ENCODE data around the gene LSAMP. TPM values are rescaled to one million over a fixed set of nuclear protein-coding genes. Genes with fewer than 3 reads are reported as not detected.

The LSAMP gene
- total RNA-seq, 1 donor from 2014 or later: 24.6 TPM

- DNase-seq (no peak), ATAC-seq (peak; percentile 42)
- Histone ChIP-seq H3K4me1 (no peaks in the 10 kb centered on the region), H3K27ac (no peak overlapping the region), H3K36me3 (no peaks in the 10 kb centered on the region), H3K4me3 (no peak overlapping the region), H3K9me3 (no peaks in the 10 kb centered on the region), H3K27me3 (no peaks in the 10 kb centered on the region)
- TF ChIP-seq, protein P1, sequence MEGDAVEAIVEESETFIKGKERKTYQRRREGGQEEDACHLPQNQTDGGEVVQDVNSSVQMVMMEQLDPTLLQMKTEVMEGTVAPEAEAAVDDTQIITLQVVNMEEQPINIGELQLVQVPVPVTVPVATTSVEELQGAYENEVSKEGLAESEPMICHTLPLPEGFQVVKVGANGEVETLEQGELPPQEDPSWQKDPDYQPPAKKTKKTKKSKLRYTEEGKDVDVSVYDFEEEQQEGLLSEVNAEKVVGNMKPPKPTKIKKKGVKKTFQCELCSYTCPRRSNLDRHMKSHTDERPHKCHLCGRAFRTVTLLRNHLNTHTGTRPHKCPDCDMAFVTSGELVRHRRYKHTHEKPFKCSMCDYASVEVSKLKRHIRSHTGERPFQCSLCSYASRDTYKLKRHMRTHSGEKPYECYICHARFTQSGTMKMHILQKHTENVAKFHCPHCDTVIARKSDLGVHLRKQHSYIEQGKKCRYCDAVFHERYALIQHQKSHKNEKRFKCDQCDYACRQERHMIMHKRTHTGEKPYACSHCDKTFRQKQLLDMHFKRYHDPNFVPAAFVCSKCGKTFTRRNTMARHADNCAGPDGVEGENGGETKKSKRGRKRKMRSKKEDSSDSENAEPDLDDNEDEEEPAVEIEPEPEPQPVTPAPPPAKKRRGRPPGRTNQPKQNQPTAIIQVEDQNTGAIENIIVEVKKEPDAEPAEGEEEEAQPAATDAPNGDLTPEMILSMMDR (IDR thresholded peaks at IDR 0.05): no peak
- intact Hi-C loops (cut with DNase I): no loop called here
These were observed 424.3 kb downstream of the LSAMP start for GRCh38 chr3:116020989-116021388.

DNA sequence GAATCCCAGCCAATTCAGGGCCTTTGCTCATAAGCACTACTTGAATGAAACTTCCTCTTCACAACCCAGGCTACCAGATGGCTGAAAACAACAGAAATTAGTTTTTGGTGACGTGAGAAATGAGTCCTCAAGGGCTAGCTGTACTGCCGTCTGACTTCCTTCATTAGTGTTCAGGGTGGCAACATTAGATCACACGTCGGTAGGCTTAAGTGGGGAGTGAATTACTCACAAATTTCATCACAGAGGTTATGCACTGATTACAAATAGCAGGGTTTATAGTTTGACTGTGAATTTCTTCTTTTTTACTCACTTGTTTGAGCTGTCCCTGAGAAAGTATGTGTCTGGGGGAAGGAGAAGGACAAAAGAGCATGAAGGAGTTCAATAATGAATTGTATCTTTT is 424.8 kb downstream of the LSAMP start:
- no peak for DNase-seq

GRCh38 chr3:116019254-116019763 is 426.0 kb downstream of the LSAMP start:
- H3K4me3 ChIP-seq: no peak overlapping the region

More for the DNA sequence above, 424.8 kb downstream of the LSAMP start:
- peak; percentile 70 for ATAC-seq
- intact Hi-C loops (cut with DNase I): no loop called here
- TF ChIP-seq, protein P1 (IDR thresholded peaks at IDR 0.05): no peak
- H3K27ac ChIP-seq: no peak overlapping the region
- no peaks in the 10 kb centered on the region for H3K27me3 ChIP-seq
- H3K4me1 ChIP-seq: no peaks in the 10 kb centered on the region
- no peaks in the 10 kb centered on the region for H3K9me3 ChIP-seq
- H3K36me3 ChIP-seq: no peaks in the 10 kb centered on the region
- H3K4me3 ChIP-seq: no peak overlapping the region

DNA sequence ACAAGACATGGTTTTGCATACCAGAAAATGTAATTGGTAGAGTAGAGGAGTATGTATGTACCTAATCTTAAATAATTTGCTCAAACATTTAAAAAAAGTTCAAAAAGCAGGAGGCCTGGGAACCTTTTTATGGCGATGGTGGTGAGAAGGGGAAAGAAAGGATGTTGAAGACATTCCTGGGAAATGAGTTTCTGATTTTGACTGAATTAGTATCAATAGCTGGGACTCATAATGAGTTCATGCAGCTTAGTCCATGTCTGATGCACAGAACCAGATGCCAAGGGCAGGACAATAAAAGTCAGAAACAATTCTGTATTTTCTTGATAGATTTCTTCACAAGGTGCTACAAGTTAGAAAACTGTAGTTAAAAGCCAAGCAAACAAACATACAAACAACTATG is 426.6 kb downstream of the LSAMP start:
- no peaks in the 10 kb centered on the region for H3K4me1 ChIP-seq
- TF ChIP-seq, protein P1 (IDR thresholded peaks at IDR 0.05): no peak
- H3K27me3 ChIP-seq: no peaks in the 10 kb centered on the region
- intact Hi-C loops (cut with DNase I): no loop called here
- no peak for DNase-seq
- H3K27ac ChIP-seq: no peak overlapping the region
- ATAC-seq: no peak
- no peaks in the 10 kb centered on the region for H3K36me3 ChIP-seq
- no peaks in the 10 kb centered on the region for H3K9me3 ChIP-seq
- H3K4me3 ChIP-seq: no peak overlapping the region

More at GRCh38 chr3:116019254-116019763, 426.0 kb downstream of the LSAMP start:
- Histone ChIP-seq H3K27me3 (no peaks in the 10 kb centered on the region), H3K4me1 (no peaks in the 10 kb centered on the region), H3K9me3 (no peaks in the 10 kb centered on the region), H3K27ac (no peak overlapping the region), H3K36me3 (no peaks in the 10 kb centered on the region)
- ATAC-seq: no peak
- TF ChIP-seq, protein P1 (IDR thresholded peaks at IDR 0.05): no peak
- no peak for DNase-seq
- intact Hi-C loops (cut with DNase I): no loop called here

DNA sequence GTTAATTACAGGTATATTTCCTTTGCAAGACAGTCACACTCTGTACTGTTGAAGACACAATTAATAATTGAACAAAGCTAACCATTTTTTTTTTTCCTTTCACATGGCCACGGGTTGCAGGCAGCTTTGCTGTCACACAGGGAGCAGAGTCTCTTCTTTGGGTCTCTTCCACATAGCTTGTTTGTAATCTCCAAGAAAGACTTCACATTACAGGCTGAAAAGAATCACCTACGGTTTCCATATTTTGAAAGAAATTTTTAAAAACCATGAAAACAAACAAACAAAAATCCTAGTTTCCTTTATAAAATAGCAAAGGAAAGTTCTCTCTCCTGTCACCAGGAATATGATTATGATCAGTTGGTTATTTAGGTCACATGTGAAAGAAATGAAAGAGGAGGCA is 429.4 kb downstream of the LSAMP start:
- H3K27me3 ChIP-seq: no peaks in the 10 kb centered on the region
- intact Hi-C loops (cut with DNase I): no loop called here
- no peaks in the 10 kb centered on the region for H3K36me3 ChIP-seq
- no peak overlapping the region for H3K4me3 ChIP-seq
- DNase-seq: no peak
- ATAC-seq: no peak
- TF ChIP-seq, protein P1 (IDR thresholded peaks at IDR 0.05): no peak
- no peak overlapping the region for H3K27ac ChIP-seq
- H3K9me3 ChIP-seq: no peaks in the 10 kb centered on the region
- no peaks in the 10 kb centered on the region for H3K4me1 ChIP-seq

DNA sequence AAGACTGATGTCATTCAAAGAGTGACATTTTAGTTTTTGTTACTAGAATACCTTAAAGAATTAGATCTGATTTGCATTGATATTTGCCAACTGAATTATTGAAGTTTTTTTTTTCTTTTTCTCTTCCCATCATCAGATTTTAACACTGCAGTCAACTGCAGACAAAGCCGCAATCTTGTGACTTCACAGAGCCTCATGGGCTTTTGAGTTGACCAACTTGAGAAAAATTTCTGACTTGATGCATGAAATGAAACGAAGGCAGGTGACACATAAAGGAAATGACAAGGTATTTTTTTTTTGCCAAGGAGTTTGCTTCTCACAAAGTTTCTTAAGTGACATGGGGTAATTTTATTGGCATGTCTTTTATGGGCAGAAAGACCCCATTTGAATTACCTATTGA is 438.3 kb downstream of the LSAMP start:
- H3K4me1 ChIP-seq: no peaks in the 10 kb centered on the region
- ATAC-seq (no peak), DNase-seq (no peak)
- H3K9me3 ChIP-seq: no peaks in the 10 kb centered on the region
- no peak overlapping the region for H3K4me3 ChIP-seq
- H3K27ac ChIP-seq: no peak overlapping the region
- intact Hi-C loops (cut with DNase I): no loop called here
- H3K27me3 ChIP-seq: no peaks in the 10 kb centered on the region
- TF ChIP-seq, protein P1 (IDR thresholded peaks at IDR 0.05): no peak
- no peaks in the 10 kb centered on the region for H3K36me3 ChIP-seq

Measured in upper lobe of right lung (tissue), 1 donor.